Right ventricle myocardium superior (tissue), 1 donor: ENCODE measurements around the gene CASD1. TPM values are rescaled to one million over a fixed set of nuclear protein-coding genes. Genes with fewer than 3 reads are reported as not detected.

Experiments used
- ATAC-seq: fragments of 200-7000 bp; cut with Tn5 transposase; one replicate; pipeline ENCODE4 v1.9.1; 2020; ENCODE audit warnings: mild to moderate bottlenecking; ENCODE audit not compliant: poor library complexity
- DNase-seq: peaks from one replicate; pipeline ENCODE4 v3.0.0-alpha.2; 2020
- intact Hi-C: fragments of 100-400 bp; cut with DNase I; formaldehyde crosslinking; loops from one replicate; pipeline ENCODE4 v1.11.2; 2022
- total RNA-seq: library from RNA; stranded (reverse); fragmentation: NEBNext Ultra II Directional; extraction: Animal tissue kit (Norgen Biotek cat#: 25700); gene quantifications from one replicate; pipeline ENCODE4 v1.2.1, GENCODE V29; 2021
- donor health status: DM: no; HTN: yes; CAD: no; lungs with severe emphysema.

CASD1 gene
- total RNA-seq, 1 donor from 2014 or later, result 15.1 TPM

- DNase-seq (no peak), ATAC-seq (no peak)
- intact Hi-C loops, result no loop called here
Observed at GRCh38 chr7:94567396-94567795, 57.8 kb downstream of the CASD1 start.

DNA sequence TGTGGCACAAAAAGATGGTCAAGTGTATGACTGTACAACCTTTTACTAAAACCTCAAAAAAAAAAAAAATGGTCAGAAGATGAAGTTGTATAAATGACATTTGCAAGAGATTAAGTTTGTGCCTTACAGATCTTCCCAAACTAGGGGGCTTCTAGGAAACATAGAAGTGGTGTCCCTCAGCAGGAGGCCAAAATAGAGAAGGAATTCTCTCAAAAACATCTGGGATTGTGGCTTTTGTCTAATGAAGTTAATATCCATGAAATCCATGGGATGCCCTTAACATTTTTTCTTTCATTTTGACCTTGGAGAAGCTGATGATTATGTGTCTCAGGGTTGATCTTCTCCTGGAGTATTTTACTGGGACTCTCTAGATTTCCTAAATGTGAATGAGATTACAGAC, 62.2 kb downstream of the CASD1 start:
- ATAC-seq, result no peak
- intact Hi-C loops, result no loop called here
- no peak for DNase-seq

DNA sequence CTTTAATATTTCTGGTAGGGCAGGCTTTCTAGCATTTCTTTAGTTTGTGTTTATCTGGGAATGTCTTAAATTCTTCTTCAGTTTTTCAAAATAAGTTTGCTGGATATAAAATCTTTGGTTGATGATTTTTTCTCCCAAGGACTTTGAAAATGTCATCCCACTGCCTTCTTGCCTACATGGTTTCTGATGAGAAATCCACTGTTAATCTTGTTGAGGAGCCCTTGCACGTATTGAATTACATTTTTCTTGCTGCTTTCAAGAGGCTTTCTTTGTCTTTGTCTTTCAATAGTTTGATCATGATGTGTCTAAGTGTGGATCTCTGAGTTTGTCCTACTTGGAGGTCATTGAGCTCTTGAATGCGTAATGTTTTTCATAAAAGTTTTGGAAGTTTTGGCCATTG, 66.0 kb downstream of the CASD1 start:
- no peak for ATAC-seq
- intact Hi-C loops, result no loop called here
- DNase-seq, result no peak

GRCh38 chr7:94576316-94576715, 66.7 kb downstream of the CASD1 start:
- ATAC-seq (no peak), DNase-seq (no peak)
- intact Hi-C loops, result no loop called here

- intact Hi-C loops, result no loop called here
- DNase-seq (no peak), ATAC-seq (no peak)
Observed at GRCh38 chr7:94577357-94577756, 67.7 kb downstream of the CASD1 start.

GRCh38 chr7:94578614-94579013, 69.0 kb downstream of the CASD1 start:
- DNase-seq (no peak), ATAC-seq (no peak)
- intact Hi-C loops, result no loop called here

DNA sequence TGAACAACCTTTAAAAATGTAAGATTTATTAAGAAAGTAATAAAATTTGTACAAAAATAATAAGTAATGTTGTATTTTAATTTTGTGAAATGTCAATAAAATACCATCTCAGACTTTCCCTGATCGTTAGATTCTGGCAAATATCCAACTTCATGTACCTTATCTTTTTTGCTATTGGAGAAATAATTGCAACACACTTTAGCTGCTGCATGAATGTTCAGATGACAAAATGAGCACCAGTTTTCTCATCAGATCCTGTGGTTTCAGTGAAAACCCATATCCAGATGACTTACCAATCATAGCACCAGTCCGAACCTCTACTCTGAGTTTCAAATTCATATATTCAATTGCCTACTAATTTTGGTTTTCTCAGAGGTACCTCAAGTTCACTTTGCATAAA, 69.9 kb downstream of the CASD1 start:
- intact Hi-C loops, result no loop called here
- DNase-seq (no peak), ATAC-seq (no peak)

- ATAC-seq (no peak), DNase-seq (no peak)
- intact Hi-C loops, result no loop called here
Observed at GRCh38 chr7:94580601-94581000, 71.0 kb downstream of the CASD1 start.

DNA sequence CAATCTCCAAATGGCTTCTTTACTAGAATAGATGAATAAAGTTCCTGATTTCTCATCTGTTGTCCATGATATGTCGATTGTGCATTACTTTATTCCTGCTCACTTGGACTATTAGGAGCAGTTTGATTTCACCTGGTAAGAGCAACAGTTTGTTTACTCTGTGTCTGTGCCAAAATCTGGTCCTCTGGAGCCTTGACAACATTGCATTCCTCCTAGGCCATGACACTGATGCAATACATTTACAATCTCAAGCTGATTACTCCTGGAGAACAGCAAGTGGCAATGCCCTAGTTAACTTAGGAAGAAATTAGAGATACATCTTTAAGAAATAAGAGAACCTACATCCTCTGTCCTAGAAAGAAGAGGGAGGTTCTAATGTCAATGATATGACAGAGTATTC, 74.5 kb downstream of the CASD1 start:
- ATAC-seq, result peak; percentile 89
- no peak for DNase-seq
- intact Hi-C loops, result no loop called here

GRCh38 chr7:94588075-94588474, 78.5 kb downstream of the CASD1 start:
- intact Hi-C loops, result no loop called here
- DNase-seq, result no peak

DNA sequence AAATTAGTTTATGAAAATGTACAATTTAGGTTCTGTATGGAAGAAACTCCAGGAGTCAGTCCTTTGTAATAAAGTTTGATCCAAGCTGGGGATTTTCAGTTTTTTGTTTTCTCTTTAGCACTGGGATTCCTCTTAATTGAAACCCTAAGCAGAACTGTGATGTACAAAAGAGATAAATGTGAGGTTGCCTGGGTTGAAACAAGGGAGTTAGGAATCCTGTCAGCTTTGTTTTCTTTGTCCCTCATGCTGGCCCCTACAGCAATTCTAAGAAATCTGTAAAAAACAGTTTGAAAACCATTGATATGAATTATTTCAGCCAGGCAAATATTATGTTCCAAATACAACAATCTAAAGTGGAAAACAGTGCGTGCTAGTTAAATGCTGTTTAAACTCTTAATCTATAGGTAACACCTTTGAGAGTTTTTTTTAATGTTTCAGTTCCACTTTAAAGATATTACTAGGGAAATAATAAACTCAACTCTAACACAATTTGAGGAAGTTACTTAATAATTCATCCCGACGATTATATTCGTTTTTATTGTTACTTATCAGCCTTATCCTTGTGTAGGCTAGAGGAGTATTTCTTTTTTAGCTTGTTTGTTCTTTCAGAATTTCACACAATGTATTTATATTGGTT, 81.0 kb downstream of the CASD1 start:
- DNase-seq (no peak), ATAC-seq (no peak)
- intact Hi-C loops, result no loop called here

More at GRCh38 chr7:94588075-94588474, 78.5 kb downstream of the CASD1 start:
- no peak for ATAC-seq

DNA sequence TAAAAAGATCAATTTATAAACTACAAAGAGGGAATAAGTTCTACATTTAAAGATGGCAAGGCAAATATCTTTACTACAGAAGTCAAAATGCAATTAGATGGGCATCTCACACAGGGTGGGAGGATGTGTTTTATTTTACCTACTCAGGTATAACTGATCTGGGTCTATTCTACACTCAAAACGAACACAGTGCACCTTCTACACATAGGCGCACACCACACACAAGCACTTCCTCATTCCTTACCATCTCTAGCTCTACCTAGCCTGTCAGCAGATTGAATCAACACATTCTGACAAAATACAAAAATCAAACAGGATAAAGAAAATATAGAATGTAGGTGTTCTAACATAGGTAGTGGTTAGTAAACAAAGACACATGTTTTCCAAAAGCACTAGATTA, 81.6 kb downstream of the CASD1 start:
- DNase-seq (no peak), ATAC-seq (no peak)
- intact Hi-C loops, result no loop called here

DNA sequence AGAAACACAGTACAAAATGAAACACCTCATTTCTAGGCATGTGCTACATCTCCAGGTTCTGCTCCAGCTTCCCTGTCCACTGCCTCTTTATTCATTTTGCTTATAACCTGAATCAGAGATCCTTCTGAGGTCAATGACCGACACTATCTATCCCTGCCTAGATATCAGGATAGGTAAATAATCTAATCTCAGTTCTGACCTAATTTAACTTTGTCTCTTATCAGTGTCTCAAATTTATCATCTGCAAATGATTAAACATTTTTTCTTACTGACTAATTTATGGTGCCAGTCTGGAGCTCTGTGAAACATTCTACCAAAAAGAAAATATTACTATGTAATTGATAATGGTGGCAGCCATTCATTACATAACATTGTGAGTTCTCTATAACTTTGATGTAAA, 85.3 kb downstream of the CASD1 start:
- DNase-seq (no peak), ATAC-seq (no peak)
- intact Hi-C loops, result no loop called here

- intact Hi-C loops, result no loop called here
- no peak for DNase-seq
- ATAC-seq, result no peak
Observed at GRCh38 chr7:94595717-94596116, 86.1 kb downstream of the CASD1 start.

DNA sequence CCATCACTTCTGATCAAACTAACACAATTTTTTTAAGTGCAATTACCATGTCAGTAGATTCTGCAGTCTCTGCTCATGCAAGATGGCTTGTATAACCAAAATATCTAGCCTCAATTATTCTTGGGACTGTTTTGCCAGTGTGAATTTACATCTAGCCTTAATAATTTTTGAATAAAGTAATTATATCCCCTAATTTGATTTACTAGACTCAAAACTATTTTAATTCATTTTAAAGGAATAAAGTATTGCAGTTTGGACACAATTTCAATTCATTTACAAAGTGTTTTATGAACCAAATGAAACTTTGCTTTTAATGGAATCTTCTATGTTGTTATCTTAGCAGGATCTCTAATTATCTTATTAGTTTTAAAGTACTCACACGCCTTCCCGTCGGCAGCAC, 90.7 kb downstream of the CASD1 start:
- ATAC-seq, result no peak
- DNase-seq, result no peak
- intact Hi-C loops, result no loop called here

DNA sequence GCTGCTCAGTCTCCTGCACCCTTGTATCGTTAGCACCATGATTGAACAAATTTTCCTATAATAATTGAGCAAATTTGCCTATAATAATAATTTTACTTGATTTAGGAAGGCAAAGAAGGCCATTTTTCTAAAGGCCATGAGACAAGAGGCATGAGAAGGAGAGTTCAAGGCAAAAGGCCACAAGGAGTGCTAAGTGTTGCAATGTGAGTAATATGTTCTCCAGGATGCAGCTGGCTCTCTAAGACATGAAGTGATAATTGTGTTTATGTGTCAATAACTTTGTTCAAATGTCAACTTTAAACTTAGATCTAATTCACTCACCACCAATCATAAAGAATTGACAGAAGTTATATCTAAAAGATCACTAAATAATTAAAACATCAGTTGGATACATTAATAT, 92.6 kb downstream of the CASD1 start:
- intact Hi-C loops, result no loop called here
- no peak for ATAC-seq
- DNase-seq, result no peak

- DNase-seq (no peak), ATAC-seq (no peak)
- intact Hi-C loops, result no loop called here
Observed at GRCh38 chr7:94605031-94605430, 95.4 kb downstream of the CASD1 start.

Other genes with a start within 250 kb of the CASD1 start
- gene COL1A2, start 114.9 kb upstream of the CASD1 start, total RNA-seq, result 62.9 TPM
- 15.8 TPM for gene SGCE, start 146.3 kb downstream of the CASD1 start, total RNA-seq